ENCODE measurements around the gene BLVRB. TPM values are rescaled to one million over a fixed set of nuclear protein-coding genes. Genes with fewer than 3 reads are reported as not detected.

The BLVRB gene
- total and polyA plus RNA-seq, 9 of the 15 experiments (the other 6 are each of a cell fraction or from before 2014, with no cell fraction given), result 81.1 to 749 (median 331) TPM

GRCh38 chr19:40411958-40412499 lies 53.5 kb downstream of the BLVRB start (continued):
- no peak for TF ChIP-seq ZC3H11A (IDR thresholded peaks at IDR 0.05; ENCODE audit: low read depth, low read length)
- peak; percentile 37 for TF ChIP-seq PHF20 (IDR thresholded peaks at IDR 0.05; ENCODE audit: partially characterized antibody)

GRCh38 chr19:40411125-40411842 lies 54.3 kb downstream of the BLVRB start:
- TF ChIP-seq SFPQ (IDR thresholded peaks at IDR 0.05; ENCODE audit: low read depth, low read length) (no peak), NCOA6 (IDR thresholded peaks at IDR 0.05) (no peak), ZBTB5 (IDR thresholded peaks at IDR 0.05) (no peak), ETV5 (CRISPR knock-in tag; IDR thresholded peaks at IDR 0.05; ENCODE audit: low read depth) (no peak), RREB1 (CRISPR knock-in tag; IDR thresholded peaks at IDR 0.05) (no peak)
- Histone ChIP-seq H3K9me3 (replicated peaks; ENCODE audit: control insufficient read depth, insufficient read depth, low read depth, low read length) (no peaks in the 10 kb centered on the region), H4K20me1 (replicated peaks; ENCODE audit: control insufficient read depth, insufficient read depth, low read length) (no peaks in the 10 kb centered on the region), H3K79me2 (ENCODE audit: control insufficient read depth, insufficient read depth, low read length) (no peaks in the 10 kb centered on the region), H3K9ac (ENCODE audit: insufficient read depth in 1 of 2, low read depth in 2 of 2, low read length in 2 of 2) (peak overlapping the region in 1 of 2 experiments; percentile 82; a peak in 2 of 4 replicates), H3K9me1 (ENCODE audit: control insufficient read depth, insufficient read depth, low read length) (no peaks in the 10 kb centered on the region), H3K27me3 (ENCODE audit: control insufficient read depth in 2 of 2, insufficient read depth in 2 of 2, low read length in 2 of 2) (no peaks in the 10 kb centered on the region), H3K4me2 (ENCODE audit: insufficient read depth, low read length) (no peak overlapping the region), H3K4me1 (replicated peaks in 1 of 2; ENCODE audit: control insufficient read depth in 2 of 2, insufficient read depth in 2 of 2, low read length in 2 of 2) (peaks cover 21 to 54% of the 10 kb centered on the region in 2 experiments; a peak in 4 of 5 replicates), H3K27ac (ENCODE audit: extremely low read depth, low read depth, low read length) (peak overlapping the region; percentile 10; the same call in 1 of the 3 replicates), H3K4me3 (no peak overlapping the region), H2AFZ (ENCODE audit: low read depth, low read length) (no peak overlapping the region), H3K36me3 (ENCODE audit: control insufficient read depth, insufficient read depth, low read length) (no peaks in the 10 kb centered on the region)
- ATAC-seq (peak; percentile 17), FAIRE-seq (no peak), DNase-seq (ENCODE audit: extremely low read depth in 1 of 4, low spot score in 3 of 4) (peak in 1 of 4 experiments; percentile 11)
- POLR2A ChIA-PET, result interaction anchor here (0.5 to 1.8 kb wide), 3 partner anchors 9 to 15 kb away, joined by 3 to 7 read pairs (median 4); partner anchors contain the start of gene SERTAD1
- in situ Hi-C loops (cut with MboI), result no loop called here
- intact Hi-C loops (cut with micrococcal nuclease), result no loop called here
- CTCF ChIA-PET (ENCODE audit: low intra/inter-chr PET ratio), result no interaction called here
- BruUV-seq (replicated peaks), result no TSS peak
- 65% methylated on average over 16 of the region's 16 CpGs for WGBS (ENCODE audit: insufficient coverage, low coverage, missing lambda C conversion rate)

Data from K562 (cell line).